ENCODE results near the gene SLC22A15.

DNA sequence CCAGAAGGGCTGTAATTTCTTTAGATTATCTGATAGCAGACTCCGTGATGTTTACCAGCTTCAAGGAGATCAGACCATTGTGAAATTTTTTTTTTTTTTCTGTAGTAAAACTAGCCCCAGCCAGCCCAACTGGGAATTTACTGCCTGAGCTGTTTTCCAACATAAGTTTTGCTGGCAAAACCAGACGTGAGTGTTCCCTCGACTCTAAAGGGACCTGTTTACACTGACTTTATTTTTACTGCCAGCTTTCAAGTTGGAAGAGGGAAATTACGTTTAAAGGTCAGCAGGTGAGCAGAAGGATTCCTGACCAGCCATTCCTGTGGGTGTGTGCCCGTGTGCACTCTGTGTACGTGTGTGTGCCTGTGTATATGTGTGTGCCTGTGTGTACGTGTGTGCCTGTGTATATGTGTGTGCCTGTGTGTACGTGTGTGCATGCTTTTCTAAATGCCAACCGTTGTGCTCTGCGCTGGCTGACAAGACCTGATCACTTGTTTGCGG lies 135.3 kb downstream of the SLC22A15 start:
- TF ChIP-seq POLR2A (IDR thresholded peaks at IDR 0.05) = no peak
- TF ChIP-seq, protein P1, sequence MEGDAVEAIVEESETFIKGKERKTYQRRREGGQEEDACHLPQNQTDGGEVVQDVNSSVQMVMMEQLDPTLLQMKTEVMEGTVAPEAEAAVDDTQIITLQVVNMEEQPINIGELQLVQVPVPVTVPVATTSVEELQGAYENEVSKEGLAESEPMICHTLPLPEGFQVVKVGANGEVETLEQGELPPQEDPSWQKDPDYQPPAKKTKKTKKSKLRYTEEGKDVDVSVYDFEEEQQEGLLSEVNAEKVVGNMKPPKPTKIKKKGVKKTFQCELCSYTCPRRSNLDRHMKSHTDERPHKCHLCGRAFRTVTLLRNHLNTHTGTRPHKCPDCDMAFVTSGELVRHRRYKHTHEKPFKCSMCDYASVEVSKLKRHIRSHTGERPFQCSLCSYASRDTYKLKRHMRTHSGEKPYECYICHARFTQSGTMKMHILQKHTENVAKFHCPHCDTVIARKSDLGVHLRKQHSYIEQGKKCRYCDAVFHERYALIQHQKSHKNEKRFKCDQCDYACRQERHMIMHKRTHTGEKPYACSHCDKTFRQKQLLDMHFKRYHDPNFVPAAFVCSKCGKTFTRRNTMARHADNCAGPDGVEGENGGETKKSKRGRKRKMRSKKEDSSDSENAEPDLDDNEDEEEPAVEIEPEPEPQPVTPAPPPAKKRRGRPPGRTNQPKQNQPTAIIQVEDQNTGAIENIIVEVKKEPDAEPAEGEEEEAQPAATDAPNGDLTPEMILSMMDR (IDR thresholded peaks at IDR 0.05) = no peak
